B cell (primary cell): ENCODE results near the gene AGXT2. TPM values are rescaled to one million over a fixed set of nuclear protein-coding genes. Genes with fewer than 3 reads are reported as not detected.

Experiments used
- ATAC-seq: fragments of 200-7000 bp; cut with Tn5 transposase; one replicate; pipeline ENCODE4 v1.10.0; 2021; ENCODE audit warnings: low read depth, mild to moderate bottlenecking, moderate number of reproducible peaks, moderate library complexity
- CTCF ChIA-PET: fragments of 350-600 bp; sonication (Branson Sonifier 250); formaldehyde crosslinking; loops from one replicate; lab custom pipeline; 2021; ENCODE audit warnings: antibody characterized with exemption, inconsistent platforms; lab: Charles Lee
- POLR2A ChIA-PET: fragments of 350-600 bp; sonication (Branson Sonifier 250); formaldehyde crosslinking; loops from one replicate; lab custom pipeline; 2021; ENCODE audit warnings: antibody characterized with exemption; lab: Charles Lee
- DNase-seq: peaks from one replicate; pipeline ENCODE4 v3.0.0; 2013
- H2AFZ ChIP-seq: 2 replicates; pipeline ENCODE4 v1.6.1; 2012; ENCODE audit warnings: mild to moderate bottlenecking, low read depth, low read length; ENCODE audit not compliant: insufficient read depth, poor library complexity, severe bottlenecking
- H3K27ac ChIP-seq, 2 donors: 1 replicate in 1 of 2; 2 replicates in 1 of 2; pipeline ENCODE4 v1.5.1; 2012 to 2013; ENCODE audit warnings: low read length in 2 of 2, mild to moderate bottlenecking in 2 of 2, moderate library complexity in 1 of 2
- H3K27me3 ChIP-seq, 4 experiments: fragments of 200-600 bp in 1 of 4; sonication (generic) in 1 of 4; replicated peaks in 1 of 4; 1 replicate in 2 of 4; 2 replicates in 2 of 4; pipeline versions ENCODE4 v1.6.1 to v1.7.0; 2013 to 2016; ENCODE audit warnings: low read length in 3 of 4, mild to moderate bottlenecking in 2 of 4, mixed read lengths in 1 of 4, moderate library complexity in 1 of 4; ENCODE audit not compliant: insufficient read depth in 4 of 4, control insufficient read depth in 3 of 4; ENCODE audit errors: control extremely low read depth in 1 of 4
- H3K36me3 ChIP-seq, 2 experiments: replicated peaks in 1 of 2; 1 replicate in 1 of 2; 2 replicates in 1 of 2; pipeline versions ENCODE4 v1.6.1 to v1.7.1; 2013; ENCODE audit warnings: low read length in 1 of 2; ENCODE audit not compliant: insufficient read depth in 2 of 2, control insufficient read depth in 1 of 2; ENCODE audit errors: control extremely low read depth in 1 of 2, extremely low read depth in 1 of 2
- H3K4me1 ChIP-seq, 2 donors: fragments of 200-600 bp in 1 of 2; sonication (generic) in 1 of 2; 1 replicate in 1 of 2; 2 replicates in 1 of 2; pipeline versions ENCODE4 v1.5.1 to v1.6.1; 2013 to 2017; ENCODE audit warnings: low read length in 2 of 2; ENCODE audit not compliant: control insufficient read depth in 2 of 2, insufficient read depth in 2 of 2
- H3K4me2 ChIP-seq: replicated peaks from 2 replicates; pipeline ENCODE3; 2012; ENCODE audit warnings: mild to moderate bottlenecking, low read depth, low read length; ENCODE audit not compliant: poor library complexity, severe bottlenecking
- H3K4me3 ChIP-seq, 5 experiments: fragments of 200-600 bp in 1 of 5; sonication (generic) in 1 of 5; 1 replicate in 3 of 5; 2 replicates in 2 of 5; pipeline versions ENCODE4 v1.5.1 to v1.7.0; 2011 to 2016; ENCODE audit warnings: low read length in 4 of 5, mild to moderate bottlenecking in 4 of 5, low read depth in 2 of 5, control low read depth in 1 of 5, moderate library complexity in 1 of 5; ENCODE audit not compliant: insufficient read depth in 1 of 5; ENCODE audit errors: control extremely low read depth in 1 of 5, extremely low read depth in 1 of 5
- H3K79me2 ChIP-seq: fragments of 200-600 bp; sonication (generic); one replicate; pipeline ENCODE4 v1.6.0; 2016; ENCODE audit warnings: low read length; ENCODE audit not compliant: control insufficient read depth, insufficient read depth
- H3K9ac ChIP-seq: fragments of 200-600 bp; sonication (generic); 2 replicates; pipeline ENCODE4 v1.6.1; 2017; ENCODE audit warnings: mild to moderate bottlenecking, low read length, moderate library complexity
- H3K9me3 ChIP-seq, 3 donors: one replicate each; pipeline versions ENCODE4 v1.6.1 to v1.7.1; 2013; ENCODE audit warnings: low read length in 2 of 3; ENCODE audit not compliant: control insufficient read depth in 2 of 3, insufficient read depth in 1 of 3; ENCODE audit errors: control extremely low read depth in 1 of 3
- H4K20me1 ChIP-seq: 2 replicates; pipeline ENCODE4 v1.6.0; 2012; ENCODE audit warnings: mild to moderate bottlenecking, low read length; ENCODE audit not compliant: insufficient read depth, control insufficient read depth, poor library complexity, severe bottlenecking
- H3K27ac Mint-ChIP-seq: one replicate; pipeline ENCODE4 v1.8.0; 2021; ENCODE audit warnings: mixed read lengths
- H3K27me3 Mint-ChIP-seq: one replicate; pipeline ENCODE4 v1.8.0; 2021; ENCODE audit warnings: mixed read lengths
- H3K4me1 Mint-ChIP-seq: one replicate; pipeline ENCODE4 v1.8.0; 2021; ENCODE audit warnings: mixed read lengths
- H3K4me3 Mint-ChIP-seq: one replicate; pipeline ENCODE4 v1.8.0; 2021; ENCODE audit warnings: mixed read lengths
- H3K9me3 Mint-ChIP-seq: one replicate; pipeline ENCODE4 v1.8.0; 2022; ENCODE audit warnings: mixed read lengths; ENCODE audit not compliant: insufficient read depth
- EZH2 ChIP-seq: IDR thresholded peaks from 2 replicates; pipeline ENCODE4 v1.6.1; 2012; ENCODE audit warnings: borderline replicate concordance, low read depth, mild to moderate bottlenecking, moderate library complexity, low read length; ENCODE audit not compliant: insufficient read depth, poor library complexity, severe bottlenecking
- WGBS: methylation state at CpG from one replicate; pipeline ENCODE4 v1.1.5; 2013; ENCODE audit warnings: missing lambda C conversion rate; ENCODE audit not compliant: insufficient coverage; 5-methylcytosine and 5-hydroxymethylcytosine counted together
- intact Hi-C: fragments of 100-400 bp; cut with micrococcal nuclease; formaldehyde crosslinking; loops from one replicate; pipeline ENCODE4 v1.10.0; 2022
- polyA plus RNA-seq: library from polyadenylated mRNA; depleted of rRNA; stranded (reverse); fragments of >200 nt; gene quantifications from 2 replicates; pipeline ENCODE4 v1.2.3, GENCODE V29; 2012
- total RNA-seq, 2 donors: library from RNA; stranded (reverse); fragments of 120-200 nt in 1 of 2; gene quantifications; 1 replicate in 1 of 2; 2 replicates in 1 of 2; pipeline versions ENCODE4 v1.2.3 to v1.2.4, GENCODE V29; 2013 to 2022
- TF ChIP-seq, protein P1 (sequence below): fragments of 200-600 bp; IDR thresholded peaks from one replicate; pipeline ENCODE4 v1.8.0; 2022; ENCODE audit warnings: antibody characterized with exemption, mild to moderate bottlenecking

The AGXT2 gene
- total and polyA plus RNA-seq, 2 donors (not counting 1 experiment from before 2014, with no cell fraction given) = not detected

DNA sequence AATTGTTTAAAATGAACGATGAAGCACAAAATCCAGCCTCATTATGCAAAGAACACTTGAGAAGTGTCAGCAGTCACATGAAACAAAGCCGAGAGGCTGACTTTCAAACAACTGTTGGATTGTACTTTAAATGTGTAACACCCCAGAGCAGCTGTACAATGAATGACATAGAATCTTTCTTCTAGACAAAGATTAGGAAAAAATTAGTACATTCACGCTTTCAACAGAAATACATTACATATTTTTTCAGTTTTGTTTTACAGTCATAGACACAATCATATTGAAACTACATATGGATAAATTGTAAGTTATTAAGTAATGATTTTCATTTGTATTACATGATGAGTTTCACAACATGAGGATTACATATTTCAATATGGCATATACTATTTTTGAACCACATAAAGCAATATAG, 10.6 kb upstream of the AGXT2 start:
- Histone ChIP-seq H3K4me2 (no peak overlapping the region), H4K20me1 (no peaks in the 10 kb centered on the region), H3K9me3 (no peaks in the 10 kb centered on the region), H3K79me2 (no peaks in the 10 kb centered on the region), H3K4me1 (no peaks in the 10 kb centered on the region), H3K27ac (no peak overlapping the region), H3K9ac (no peak overlapping the region), H3K4me3 (no peak overlapping the region), H2AFZ (no peak overlapping the region), H3K36me3 (no peaks in the 10 kb centered on the region), H3K27me3 (no peaks in the 10 kb centered on the region)
- TF ChIP-seq EZH2 = no peak
- TF ChIP-seq, protein P1, sequence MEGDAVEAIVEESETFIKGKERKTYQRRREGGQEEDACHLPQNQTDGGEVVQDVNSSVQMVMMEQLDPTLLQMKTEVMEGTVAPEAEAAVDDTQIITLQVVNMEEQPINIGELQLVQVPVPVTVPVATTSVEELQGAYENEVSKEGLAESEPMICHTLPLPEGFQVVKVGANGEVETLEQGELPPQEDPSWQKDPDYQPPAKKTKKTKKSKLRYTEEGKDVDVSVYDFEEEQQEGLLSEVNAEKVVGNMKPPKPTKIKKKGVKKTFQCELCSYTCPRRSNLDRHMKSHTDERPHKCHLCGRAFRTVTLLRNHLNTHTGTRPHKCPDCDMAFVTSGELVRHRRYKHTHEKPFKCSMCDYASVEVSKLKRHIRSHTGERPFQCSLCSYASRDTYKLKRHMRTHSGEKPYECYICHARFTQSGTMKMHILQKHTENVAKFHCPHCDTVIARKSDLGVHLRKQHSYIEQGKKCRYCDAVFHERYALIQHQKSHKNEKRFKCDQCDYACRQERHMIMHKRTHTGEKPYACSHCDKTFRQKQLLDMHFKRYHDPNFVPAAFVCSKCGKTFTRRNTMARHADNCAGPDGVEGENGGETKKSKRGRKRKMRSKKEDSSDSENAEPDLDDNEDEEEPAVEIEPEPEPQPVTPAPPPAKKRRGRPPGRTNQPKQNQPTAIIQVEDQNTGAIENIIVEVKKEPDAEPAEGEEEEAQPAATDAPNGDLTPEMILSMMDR = no peak
- no peaks in the 10 kb centered on the region for H3K4me1 Mint-ChIP-seq
- ATAC-seq = no peak
- H3K27ac Mint-ChIP-seq = no peak overlapping the region
- CTCF ChIA-PET = no interaction called here
- DNase-seq = no peak
- no CpG with 5 or more reads among the region's 3 CpGs for WGBS
- intact Hi-C loops = no loop called here
- no peaks in the 10 kb centered on the region for H3K9me3 Mint-ChIP-seq
- no peak overlapping the region for H3K4me3 Mint-ChIP-seq
- peaks cover 3% of the 10 kb centered on the region for H3K27me3 Mint-ChIP-seq
- POLR2A ChIA-PET = no interaction called here

DNA sequence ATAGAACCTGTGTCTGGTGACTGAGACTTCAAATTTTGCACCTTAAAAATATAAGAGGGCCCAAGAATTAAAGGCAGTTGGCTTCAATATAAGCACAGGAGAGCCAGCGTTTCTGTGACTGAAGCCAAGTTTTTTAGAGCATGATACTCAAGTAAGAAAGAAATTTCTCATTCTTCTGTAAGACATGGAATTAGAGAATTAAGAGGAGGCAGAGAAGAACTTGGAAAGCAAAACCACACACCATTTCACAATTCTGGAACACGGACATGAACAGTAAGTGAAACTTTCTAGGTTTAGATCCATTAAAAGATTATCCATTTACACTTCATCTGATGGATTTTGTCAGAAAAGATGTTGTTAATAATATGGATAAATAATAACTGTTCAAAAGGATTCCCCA, 8.9 kb upstream of the AGXT2 start:
- TF ChIP-seq EZH2 = no peak
- TF ChIP-seq, protein P1 = no peak
- Mint-ChIP-seq H3K4me1 (no peaks in the 10 kb centered on the region), H3K27ac (no peak overlapping the region), H3K27me3 (peaks cover 3% of the 10 kb centered on the region), H3K9me3 (no peaks in the 10 kb centered on the region), H3K4me3 (no peak overlapping the region)
- ChIA-PET CTCF (no interaction called here), POLR2A (no interaction called here)
- ATAC-seq = no peak
- Histone ChIP-seq H3K9ac (no peak overlapping the region), H3K4me2 (no peak overlapping the region), H3K36me3 (no peaks in the 10 kb centered on the region), H3K4me1 (no peaks in the 10 kb centered on the region), H3K27me3 (peaks cover 0 to under 1% (median 0%) of the 10 kb centered on the region in 4 experiments), H4K20me1 (no peaks in the 10 kb centered on the region), H2AFZ (no peak overlapping the region), H3K4me3 (no peak overlapping the region), H3K9me3 (no peaks in the 10 kb centered on the region), H3K79me2 (no peaks in the 10 kb centered on the region), H3K27ac (no peak overlapping the region)
- WGBS = no CpG with 5 or more reads among the region's 2 CpGs
- intact Hi-C loops = no loop called here
- DNase-seq = no peak
